ENCODE measurements around the gene BCAS1. TPM values are rescaled to one million over a fixed set of nuclear protein-coding genes. Genes with fewer than 3 reads are reported as not detected.

BCAS1 gene
- total RNA-seq, 1 experiment from 2014 or later, result 1.2 TPM

GRCh38 chr20:54064939-54065338 lies 5.5 kb downstream of the BCAS1 start:
- H3K36me3 ChIP-seq (ENCODE audit: control insufficient read depth, insufficient read depth, low read length), result no peaks in the 10 kb centered on the region
- peaks cover 40% of the 10 kb centered on the region for H3K4me1 ChIP-seq
- H3K27me3 ChIP-seq (replicated peaks; ENCODE audit: control insufficient read depth, insufficient read depth, low read length), result no peaks in the 10 kb centered on the region
- no peak overlapping the region for H3K4me3 ChIP-seq (ENCODE audit: low read depth, low read length)
- ChIA-PET POLR2A (no interaction called here), CTCF (interaction anchor here (1.2 kb wide), 1 partner anchor 20 kb away, joined by 3 read pairs; no protein-coding TSS in a partner anchor)
- Mint-ChIP-seq H3K9me3 (ENCODE audit: unreplicated experiment) (no peaks in the 10 kb centered on the region), H3K4me3 (ENCODE audit: unreplicated experiment) (no peak overlapping the region), H3K4me1 (ENCODE audit: low read depth, unreplicated experiment) (peaks cover 26% of the 10 kb centered on the region), H3K27ac (ENCODE audit: unreplicated experiment) (no peak overlapping the region), H3K36me3 (ENCODE audit: insufficient read depth, unreplicated experiment) (no peaks in the 10 kb centered on the region), H3K27me3 (ENCODE audit: insufficient read depth, unreplicated experiment) (no peaks in the 10 kb centered on the region)
- intact Hi-C loops (cut with micrococcal nuclease; ENCODE audit: unreplicated experiment), result loop anchor here (5.0 to 10.0 kb wide), 5 partner anchors 73 to 653 kb away; no protein-coding TSS in a partner anchor
- BruUV-seq (replicated peaks), result no TSS peak
- no peak for DNase-seq
- H3K9me3 ChIP-seq, result no peaks in the 10 kb centered on the region
- TF ChIP-seq, protein P1, sequence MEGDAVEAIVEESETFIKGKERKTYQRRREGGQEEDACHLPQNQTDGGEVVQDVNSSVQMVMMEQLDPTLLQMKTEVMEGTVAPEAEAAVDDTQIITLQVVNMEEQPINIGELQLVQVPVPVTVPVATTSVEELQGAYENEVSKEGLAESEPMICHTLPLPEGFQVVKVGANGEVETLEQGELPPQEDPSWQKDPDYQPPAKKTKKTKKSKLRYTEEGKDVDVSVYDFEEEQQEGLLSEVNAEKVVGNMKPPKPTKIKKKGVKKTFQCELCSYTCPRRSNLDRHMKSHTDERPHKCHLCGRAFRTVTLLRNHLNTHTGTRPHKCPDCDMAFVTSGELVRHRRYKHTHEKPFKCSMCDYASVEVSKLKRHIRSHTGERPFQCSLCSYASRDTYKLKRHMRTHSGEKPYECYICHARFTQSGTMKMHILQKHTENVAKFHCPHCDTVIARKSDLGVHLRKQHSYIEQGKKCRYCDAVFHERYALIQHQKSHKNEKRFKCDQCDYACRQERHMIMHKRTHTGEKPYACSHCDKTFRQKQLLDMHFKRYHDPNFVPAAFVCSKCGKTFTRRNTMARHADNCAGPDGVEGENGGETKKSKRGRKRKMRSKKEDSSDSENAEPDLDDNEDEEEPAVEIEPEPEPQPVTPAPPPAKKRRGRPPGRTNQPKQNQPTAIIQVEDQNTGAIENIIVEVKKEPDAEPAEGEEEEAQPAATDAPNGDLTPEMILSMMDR (IDR thresholded peaks at IDR 0.05; ENCODE audit: insufficient read depth in 1 of 2, low read depth in 1 of 2, low read length in 1 of 2, severe bottlenecking in 1 of 2, unreplicated experiment in 1 of 2), result no peak

GRCh38 chr20:54063992-54064676 lies 6.3 kb downstream of the BCAS1 start:
- H3K9me3 Mint-ChIP-seq (ENCODE audit: unreplicated experiment), result no peaks in the 10 kb centered on the region
- no peak for DNase-seq
- H3K36me3 Mint-ChIP-seq (ENCODE audit: insufficient read depth, unreplicated experiment), result no peaks in the 10 kb centered on the region
- BruUV-seq (replicated peaks), result no TSS peak
- ChIA-PET POLR2A (no interaction called here), CTCF (interaction anchor here (1.2 kb wide), 1 partner anchor 21 kb away, joined by 3 read pairs; no protein-coding TSS in a partner anchor)
- H3K4me1 ChIP-seq, result peaks cover 32% of the 10 kb centered on the region
- no peak overlapping the region for H3K4me3 Mint-ChIP-seq (ENCODE audit: unreplicated experiment)
- no peaks in the 10 kb centered on the region for H3K27me3 Mint-ChIP-seq (ENCODE audit: insufficient read depth, unreplicated experiment)
- peaks cover 18% of the 10 kb centered on the region for H3K4me1 Mint-ChIP-seq (ENCODE audit: low read depth, unreplicated experiment)
- no peaks in the 10 kb centered on the region for H3K36me3 ChIP-seq (ENCODE audit: control insufficient read depth, insufficient read depth, low read length)
- H3K27me3 ChIP-seq (replicated peaks; ENCODE audit: control insufficient read depth, insufficient read depth, low read length), result no peaks in the 10 kb centered on the region
- TF ChIP-seq, protein P1 (IDR thresholded peaks at IDR 0.05; ENCODE audit: insufficient read depth in 1 of 2, low read depth in 1 of 2, low read length in 1 of 2, severe bottlenecking in 1 of 2, unreplicated experiment in 1 of 2), result no peak
- no peak overlapping the region for H3K4me3 ChIP-seq (ENCODE audit: low read depth, low read length)
- intact Hi-C loops (cut with micrococcal nuclease; ENCODE audit: unreplicated experiment), result loop anchor here (2.0 to 10.0 kb wide), 5 partner anchors 72 to 905 kb away; no protein-coding TSS in a partner anchor
- no peak overlapping the region for H3K27ac Mint-ChIP-seq (ENCODE audit: unreplicated experiment)
- H3K9me3 ChIP-seq, result no peaks in the 10 kb centered on the region

GRCh38 chr20:54063580-54063979 lies 6.8 kb downstream of the BCAS1 start:
- H3K9me3 Mint-ChIP-seq (ENCODE audit: unreplicated experiment), result no peaks in the 10 kb centered on the region
- CTCF ChIA-PET, result interaction anchor here (1.2 kb wide), 1 partner anchor 21 kb away, joined by 3 read pairs; no protein-coding TSS in a partner anchor
- peaks cover 13% of the 10 kb centered on the region for H3K4me1 Mint-ChIP-seq (ENCODE audit: low read depth, unreplicated experiment)
- no peak overlapping the region for H3K4me3 Mint-ChIP-seq (ENCODE audit: unreplicated experiment)
- BruUV-seq (replicated peaks), result no TSS peak
- H3K4me3 ChIP-seq (ENCODE audit: low read depth, low read length), result no peak overlapping the region
- no peaks in the 10 kb centered on the region for H3K36me3 ChIP-seq (ENCODE audit: control insufficient read depth, insufficient read depth, low read length)
- no peaks in the 10 kb centered on the region for H3K27me3 Mint-ChIP-seq (ENCODE audit: insufficient read depth, unreplicated experiment)
- no peaks in the 10 kb centered on the region for H3K36me3 Mint-ChIP-seq (ENCODE audit: insufficient read depth, unreplicated experiment)
- no peak overlapping the region for H3K27ac Mint-ChIP-seq (ENCODE audit: unreplicated experiment)
- POLR2A ChIA-PET, result no interaction called here
- H3K9me3 ChIP-seq, result no peaks in the 10 kb centered on the region
- TF ChIP-seq, protein P1 (IDR thresholded peaks at IDR 0.05; ENCODE audit: insufficient read depth in 1 of 2, low read depth in 1 of 2, low read length in 1 of 2, severe bottlenecking in 1 of 2, unreplicated experiment in 1 of 2), result no peak
- no peak for DNase-seq
- H3K27me3 ChIP-seq (replicated peaks; ENCODE audit: control insufficient read depth, insufficient read depth, low read length), result no peaks in the 10 kb centered on the region
- intact Hi-C loops (cut with micrococcal nuclease; ENCODE audit: unreplicated experiment), result loop anchor here (2.0 to 10.0 kb wide), 5 partner anchors 71 to 905 kb away; no protein-coding TSS in a partner anchor
- peaks cover 26% of the 10 kb centered on the region for H3K4me1 ChIP-seq
